GM12891 (cell line): ENCODE data around the gene NFATC2IP.

Experiments
- POLR2A ChIP-seq: IDR thresholded peaks from 2 replicates; pipeline ENCODE4 v1.6.1; 2011; ENCODE audit warnings: low read depth, low read length, control low read depth
- POLR2AphosphoS5 ChIP-seq: IDR thresholded peaks from 2 replicates; pipeline ENCODE4 v1.6.1; 2011; ENCODE audit warnings: low read depth, low read length, control low read depth
- POU2F2 ChIP-seq: IDR thresholded peaks from 2 replicates; pipeline ENCODE4 v1.6.1; 2011; ENCODE audit warnings: low read depth, mild to moderate bottlenecking, control low read depth, low read length, moderate library complexity
- TAF1 ChIP-seq: IDR thresholded peaks from 2 replicates; pipeline ENCODE4 v1.6.1; 2011; ENCODE audit warnings: low read depth, low read length, control low read depth

DNA sequence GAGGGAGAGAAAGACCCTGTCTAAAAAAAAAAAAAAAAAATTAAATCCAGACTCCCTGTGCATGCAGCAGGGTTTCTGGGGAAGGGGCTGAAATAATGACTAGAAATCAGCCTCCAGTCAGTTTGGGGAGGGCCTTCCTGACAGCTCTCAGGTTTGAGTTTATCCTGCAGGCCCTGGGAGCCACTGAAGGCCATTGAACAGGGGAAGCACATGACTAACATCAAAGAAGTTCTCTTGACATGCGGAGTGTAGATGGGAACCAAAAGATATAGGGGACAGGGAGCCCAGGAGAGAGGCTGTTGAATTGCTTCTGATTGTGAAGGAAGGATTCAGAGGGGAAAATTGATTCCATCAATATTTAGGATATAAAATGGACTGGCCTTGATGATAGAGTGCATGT lies 22.9 kb upstream of the NFATC2IP start:
- TF ChIP-seq POLR2AphosphoS5 (no peak), POU2F2 (no peak), POLR2A (no peak), TAF1 (no peak)
